GM19372 (cell line): Measurements from ENCODE around the gene GIT1.

Experiments
- ATAC-seq: cut with Tn5 transposase; IDR thresholded peaks from one replicate; pipeline ENCODE4 v1.9.1; 2021; ENCODE audit warnings: mild to moderate bottlenecking, low read depth, moderate library complexity; ENCODE audit not compliant: unreplicated experiment

The GIT1 gene, protein sequence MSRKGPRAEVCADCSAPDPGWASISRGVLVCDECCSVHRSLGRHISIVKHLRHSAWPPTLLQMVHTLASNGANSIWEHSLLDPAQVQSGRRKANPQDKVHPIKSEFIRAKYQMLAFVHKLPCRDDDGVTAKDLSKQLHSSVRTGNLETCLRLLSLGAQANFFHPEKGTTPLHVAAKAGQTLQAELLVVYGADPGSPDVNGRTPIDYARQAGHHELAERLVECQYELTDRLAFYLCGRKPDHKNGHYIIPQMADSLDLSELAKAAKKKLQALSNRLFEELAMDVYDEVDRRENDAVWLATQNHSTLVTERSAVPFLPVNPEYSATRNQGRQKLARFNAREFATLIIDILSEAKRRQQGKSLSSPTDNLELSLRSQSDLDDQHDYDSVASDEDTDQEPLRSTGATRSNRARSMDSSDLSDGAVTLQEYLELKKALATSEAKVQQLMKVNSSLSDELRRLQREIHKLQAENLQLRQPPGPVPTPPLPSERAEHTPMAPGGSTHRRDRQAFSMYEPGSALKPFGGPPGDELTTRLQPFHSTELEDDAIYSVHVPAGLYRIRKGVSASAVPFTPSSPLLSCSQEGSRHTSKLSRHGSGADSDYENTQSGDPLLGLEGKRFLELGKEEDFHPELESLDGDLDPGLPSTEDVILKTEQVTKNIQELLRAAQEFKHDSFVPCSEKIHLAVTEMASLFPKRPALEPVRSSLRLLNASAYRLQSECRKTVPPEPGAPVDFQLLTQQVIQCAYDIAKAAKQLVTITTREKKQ

DNA sequence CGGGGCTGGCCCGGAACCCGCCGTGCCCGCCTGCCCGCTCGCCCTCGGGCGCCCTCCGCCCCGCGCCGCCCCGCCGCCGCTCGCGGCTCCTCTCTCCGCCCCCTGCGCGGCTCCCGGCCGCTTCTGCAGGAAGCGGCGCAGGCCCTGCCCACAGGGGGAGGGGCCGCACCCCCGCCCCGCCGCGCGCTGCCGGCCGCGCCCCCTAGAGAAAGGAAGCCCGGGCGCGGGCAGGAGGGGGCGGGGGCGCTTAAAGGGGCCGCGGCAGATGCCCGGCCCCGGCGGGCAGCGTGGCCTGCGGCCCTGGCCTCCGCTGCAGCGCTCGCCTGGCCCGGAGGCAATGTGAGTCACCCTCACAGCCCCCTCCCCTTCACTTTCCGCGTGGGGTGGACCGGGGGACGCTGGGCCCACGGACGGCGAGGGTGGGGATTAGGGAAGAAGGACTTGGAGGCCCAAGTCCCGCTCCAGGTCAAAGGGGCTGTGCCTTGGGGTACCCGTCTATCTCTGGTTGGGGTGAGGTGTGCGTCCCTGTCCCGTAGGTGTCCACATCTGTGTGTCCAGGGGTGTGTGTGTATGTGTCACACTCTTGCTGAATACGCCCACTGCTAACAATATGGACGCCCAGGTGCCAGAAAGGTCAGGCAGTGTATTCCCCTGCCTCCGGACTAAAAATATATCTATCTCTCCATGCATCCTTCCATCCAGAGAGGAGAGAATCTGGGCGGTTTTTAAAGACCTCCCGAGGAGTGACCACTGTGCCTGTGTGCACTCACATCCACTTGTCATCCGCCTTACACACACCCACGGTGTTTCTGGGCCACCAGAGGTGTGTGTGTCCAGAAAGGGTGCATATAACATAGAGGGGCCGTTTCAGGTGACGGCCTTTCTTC is at the start of gene GIT1:
TSS of gene GIT1 (minus strand) at position 125 of the 887 bp plus-strand sequence. CDS start 270 bp downstream, outside the sequence.
- ATAC-seq, result peak; percentile 66

DNA sequence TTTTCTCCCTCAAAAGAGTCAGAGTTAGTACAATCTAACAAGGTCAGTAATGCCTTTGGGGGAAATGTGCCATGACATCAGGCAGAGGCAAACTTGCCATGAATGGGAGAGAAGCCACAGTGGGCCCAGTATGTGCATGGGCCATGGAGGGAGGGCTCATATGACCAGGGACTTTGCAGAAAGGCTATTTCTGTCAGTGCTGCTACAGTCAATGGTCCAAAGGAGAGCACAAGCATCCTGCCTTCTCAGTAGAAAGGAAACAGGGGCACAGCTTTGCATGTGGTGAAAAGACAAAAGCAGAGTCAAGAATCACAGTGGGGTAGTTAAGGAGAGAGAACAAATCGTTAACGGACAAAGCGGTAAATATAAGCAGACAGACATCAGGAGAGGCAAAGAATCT is 44.4 kb upstream of the GIT1 start:
- ATAC-seq, result no peak

DNA sequence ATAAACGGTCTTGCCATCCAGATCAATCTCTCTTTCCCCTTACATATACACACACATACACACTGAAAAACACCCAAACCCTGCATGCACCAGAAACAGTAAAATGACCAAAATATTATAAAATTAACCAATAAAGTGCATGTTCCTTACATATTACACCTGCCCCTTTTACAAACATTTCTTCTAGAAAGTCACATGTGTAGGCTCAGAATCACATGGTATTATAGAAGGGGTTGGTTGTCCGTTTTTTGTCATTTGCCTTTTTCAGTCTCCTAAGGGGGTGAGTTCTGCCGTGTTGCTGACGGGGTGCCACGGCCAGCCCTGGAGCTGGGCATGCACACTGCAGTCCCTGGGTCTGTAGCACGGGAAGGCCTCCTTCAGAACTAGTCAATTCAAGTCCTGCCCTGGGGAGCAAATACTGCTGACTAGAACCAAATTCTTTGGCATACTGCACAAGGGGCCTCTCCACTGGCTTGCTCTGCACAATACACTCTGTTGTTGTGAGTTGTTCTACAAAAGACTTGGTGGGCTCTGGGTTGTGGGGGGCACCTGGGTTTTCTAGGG is 41.3 kb upstream of the GIT1 start:
- no peak for ATAC-seq

DNA sequence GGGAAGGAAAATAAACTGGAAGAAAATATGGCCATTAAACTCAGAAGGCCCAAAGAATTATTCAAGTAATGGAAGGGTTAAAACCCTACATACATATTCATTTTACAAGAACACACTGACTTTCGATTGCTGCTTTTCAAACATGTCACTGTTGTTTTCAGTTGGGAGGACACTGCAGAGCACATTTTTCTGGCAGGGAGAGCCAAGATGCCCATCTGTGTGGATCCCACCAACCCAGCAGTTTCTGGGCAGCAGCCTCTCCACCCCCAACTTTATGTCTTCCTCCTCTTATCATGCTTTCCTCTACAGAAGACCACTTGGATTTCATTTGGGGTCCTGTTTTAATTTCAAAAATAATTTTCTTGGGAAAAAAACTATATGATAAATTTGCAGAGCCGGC is 40.4 kb upstream of the GIT1 start:
- no peak for ATAC-seq

DNA sequence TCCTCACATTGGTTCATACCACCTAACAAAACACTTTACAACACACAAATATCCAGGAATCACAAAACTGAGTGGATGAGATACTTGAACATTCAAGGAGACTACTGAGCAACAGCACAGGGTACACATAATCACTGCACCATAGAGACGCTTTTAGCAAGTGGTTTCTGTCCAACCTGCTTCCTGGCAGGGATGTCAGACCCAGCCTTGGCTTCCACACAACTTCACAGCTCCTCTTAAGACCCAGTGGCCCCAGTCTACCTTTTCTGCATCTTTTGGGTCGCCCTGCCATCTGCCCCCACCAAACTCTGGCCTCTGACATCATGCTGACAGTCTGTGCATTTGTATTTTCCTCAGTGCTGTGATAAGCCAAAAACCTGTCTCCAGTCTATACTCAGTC is 39.2 kb upstream of the GIT1 start:
- ATAC-seq, result no peak

DNA sequence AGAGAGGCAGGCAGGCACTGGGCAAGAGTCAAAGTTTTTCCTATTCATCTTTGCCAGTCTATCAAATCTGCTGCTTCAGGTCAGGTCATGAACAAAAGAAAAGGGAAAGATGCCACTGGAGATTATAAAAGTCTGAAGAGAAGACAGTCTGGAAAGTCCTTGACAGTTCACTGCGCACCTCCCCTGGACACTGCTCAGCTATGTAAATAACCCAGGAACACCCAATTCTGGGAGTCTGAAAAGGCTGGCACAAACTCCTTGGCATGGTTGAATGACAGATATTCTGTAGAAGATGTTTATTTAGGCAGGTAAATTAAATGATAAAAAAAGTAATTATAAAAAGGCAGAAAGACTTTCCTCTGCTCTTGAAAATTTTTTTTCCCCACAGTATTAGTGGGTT is 38.5 kb upstream of the GIT1 start:
- ATAC-seq, result no peak

DNA sequence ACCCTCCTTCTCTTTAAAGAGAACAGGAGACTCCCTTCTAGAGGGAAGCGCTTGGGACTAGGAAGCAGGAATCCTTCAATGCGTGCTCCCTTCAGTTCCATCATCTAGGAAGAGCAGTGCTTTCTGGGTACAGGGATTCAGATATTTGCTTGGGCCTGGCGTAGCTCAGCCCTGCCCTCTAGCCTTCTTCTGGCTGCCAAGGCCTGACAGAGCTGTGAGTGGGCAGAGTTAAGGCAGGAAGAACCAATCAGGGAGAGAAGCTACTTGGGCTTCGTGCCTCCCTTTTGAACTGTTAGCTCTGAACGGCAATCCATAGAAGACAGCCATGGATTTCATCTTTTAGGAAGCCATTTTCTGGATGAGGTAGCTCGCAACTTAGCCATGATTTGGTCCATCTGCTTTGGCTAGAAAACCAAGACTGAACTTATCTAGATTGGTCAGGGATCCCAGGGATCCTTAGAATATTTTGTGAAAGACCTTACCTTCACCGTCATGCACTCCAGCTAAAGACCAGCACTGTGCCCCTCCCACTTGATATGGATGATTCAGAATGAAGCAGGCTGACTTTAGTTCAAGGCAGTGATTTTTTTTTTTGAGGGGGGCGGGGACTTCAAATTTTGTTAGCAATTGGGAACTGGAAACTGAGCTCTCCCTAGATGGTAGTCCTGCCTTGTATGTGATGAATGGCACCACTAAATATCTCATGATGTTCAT is 35.7 kb upstream of the GIT1 start:
- ATAC-seq, result no peak

DNA sequence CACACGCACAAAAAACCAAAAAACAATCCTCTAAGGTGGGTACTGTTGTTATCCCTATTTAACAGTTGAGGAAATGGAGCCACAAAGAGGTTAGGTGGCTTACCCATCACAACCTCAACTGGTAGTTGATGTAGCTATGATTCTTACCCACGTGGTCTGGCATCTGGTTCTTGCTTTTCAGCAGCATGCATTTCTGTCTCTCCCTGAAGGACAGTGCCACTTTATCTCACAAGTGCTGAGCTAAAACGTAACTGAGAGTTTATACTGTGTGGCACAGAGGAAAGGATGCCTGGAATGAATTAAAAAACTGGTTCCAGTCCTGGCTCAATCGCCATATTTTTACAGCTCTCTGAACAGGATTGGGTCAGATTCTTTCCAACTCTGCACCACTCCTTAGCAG is 35.1 kb upstream of the GIT1 start:
- no peak for ATAC-seq

DNA sequence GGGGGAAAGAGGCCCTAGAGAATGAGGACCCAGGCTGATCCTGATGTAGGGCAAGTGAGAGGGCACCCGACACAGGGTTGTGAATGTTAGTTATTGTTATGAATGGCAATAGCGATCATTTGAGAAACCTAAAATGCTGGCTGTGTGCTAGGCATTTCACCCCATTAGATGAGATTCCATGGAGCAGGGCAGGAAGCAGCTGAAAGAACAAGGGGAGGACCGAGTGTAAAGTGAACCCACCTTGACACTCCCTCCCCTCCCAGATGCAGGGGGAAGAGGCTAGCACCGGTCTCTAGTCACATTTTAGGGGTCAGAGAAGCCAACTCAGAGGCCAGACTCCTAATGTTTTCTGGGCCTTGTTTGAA is 33.8 kb upstream of the GIT1 start:
- no peak for ATAC-seq

DNA sequence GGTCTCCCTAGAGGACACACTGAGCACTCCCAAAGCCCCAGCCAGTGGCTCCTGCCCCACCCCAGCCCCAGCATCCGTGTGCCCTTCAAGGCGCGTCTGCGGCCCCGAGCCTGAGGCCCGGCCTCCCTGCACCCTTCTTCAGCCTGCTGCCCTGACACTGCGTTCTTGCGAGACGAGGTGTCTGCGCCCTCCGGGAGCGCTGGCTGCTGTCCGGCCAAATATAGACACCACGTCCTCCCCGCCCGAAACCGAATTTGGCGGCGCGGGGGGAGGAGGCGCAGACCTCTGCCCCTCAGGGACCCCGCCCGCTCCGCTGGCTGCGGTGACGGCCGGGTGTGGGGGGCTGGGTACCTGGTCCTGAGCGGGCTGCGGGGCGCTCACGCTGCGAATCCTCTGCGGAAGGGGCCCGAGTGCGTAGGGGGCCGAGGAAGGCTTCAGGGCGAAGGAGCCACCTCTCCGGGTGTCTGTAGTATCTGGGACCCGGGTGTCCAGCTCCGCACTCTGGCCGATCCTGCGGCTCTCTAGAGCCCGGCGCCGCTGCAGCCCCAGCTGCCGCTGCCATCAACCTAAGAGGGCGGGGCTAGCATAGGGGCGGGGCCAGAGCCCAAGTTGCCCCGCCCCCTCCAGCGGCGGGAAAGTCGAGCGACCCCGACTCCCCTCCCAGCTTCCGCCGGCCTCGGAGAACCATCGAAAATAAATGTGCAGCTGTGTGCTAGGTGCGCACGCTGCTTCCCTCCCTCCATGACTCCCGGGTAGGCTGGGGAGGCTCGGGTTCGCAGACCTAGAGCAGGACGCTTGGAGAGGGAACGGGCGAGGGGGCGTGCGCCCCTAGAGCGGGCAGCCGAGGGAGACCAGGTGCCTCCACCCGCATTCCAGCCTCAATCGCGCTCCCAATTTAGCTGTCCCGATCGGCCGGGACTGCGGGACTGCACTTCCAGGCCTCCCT is 33.2 kb upstream of the GIT1 start, which contains the start of gene CORO6:
TSS of gene CORO6 (minus strand) at position 576 of the 946 bp plus-strand sequence. CDS start 1,491 bp downstream, outside the sequence.
- ATAC-seq, result peak; percentile 55

DNA sequence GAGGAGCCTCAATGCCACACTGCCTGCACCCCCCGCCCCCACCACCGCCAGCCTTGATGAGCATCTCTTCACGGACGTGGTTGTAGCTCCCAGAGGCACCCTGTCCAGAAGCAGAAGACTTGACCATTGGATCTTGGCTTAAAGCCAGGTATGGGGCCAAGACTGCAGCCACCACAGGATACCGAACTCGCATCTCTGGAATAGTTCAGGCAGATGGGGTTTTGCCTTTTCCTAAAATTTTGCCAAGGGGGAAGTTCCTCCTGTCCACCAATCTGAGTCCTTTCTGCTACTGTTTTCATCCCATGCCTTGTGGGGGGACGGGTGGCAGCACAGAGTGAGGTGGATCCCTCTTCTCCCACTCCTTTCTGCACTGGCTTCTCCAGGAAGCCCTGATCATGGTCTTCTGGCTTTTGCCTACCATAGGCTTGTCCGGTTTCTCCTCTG is 32.3 kb upstream of the GIT1 start:
- no peak for ATAC-seq

DNA sequence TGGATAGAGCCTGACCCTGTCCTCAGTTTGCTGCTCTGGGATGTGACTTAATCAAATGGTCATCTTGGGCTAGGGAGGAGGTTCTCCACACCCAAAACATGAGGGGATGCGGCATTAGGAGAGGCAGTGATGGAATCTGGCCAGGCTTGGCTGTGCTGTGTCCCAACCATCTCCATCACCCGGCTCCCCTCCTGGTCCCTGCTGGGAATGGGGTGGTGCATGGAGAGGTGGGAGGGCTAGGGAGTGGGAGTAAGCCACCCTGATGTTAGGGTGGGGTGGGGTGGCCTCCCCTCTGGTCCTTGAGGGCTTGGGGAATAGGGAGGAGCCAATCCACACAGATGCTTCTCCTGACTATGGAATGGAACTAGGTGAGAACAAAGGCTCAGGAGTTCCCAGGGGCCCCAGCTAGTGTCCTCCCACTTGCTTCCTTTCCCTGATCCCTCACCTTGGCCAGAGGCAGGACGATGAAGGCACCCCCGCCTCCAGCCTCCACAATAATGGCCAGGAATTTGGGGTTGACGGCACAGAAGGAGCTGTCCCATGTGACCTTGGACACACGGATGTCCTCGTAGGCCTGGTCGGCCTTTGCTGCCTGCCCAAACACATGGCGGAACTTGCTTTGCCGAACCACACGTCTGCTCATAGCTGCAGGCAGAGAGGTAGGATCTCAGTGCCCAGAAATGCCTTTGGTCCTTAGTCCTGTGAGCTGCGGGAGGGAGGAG is 31.5 kb upstream of the GIT1 start:
- ATAC-seq, result no peak

DNA sequence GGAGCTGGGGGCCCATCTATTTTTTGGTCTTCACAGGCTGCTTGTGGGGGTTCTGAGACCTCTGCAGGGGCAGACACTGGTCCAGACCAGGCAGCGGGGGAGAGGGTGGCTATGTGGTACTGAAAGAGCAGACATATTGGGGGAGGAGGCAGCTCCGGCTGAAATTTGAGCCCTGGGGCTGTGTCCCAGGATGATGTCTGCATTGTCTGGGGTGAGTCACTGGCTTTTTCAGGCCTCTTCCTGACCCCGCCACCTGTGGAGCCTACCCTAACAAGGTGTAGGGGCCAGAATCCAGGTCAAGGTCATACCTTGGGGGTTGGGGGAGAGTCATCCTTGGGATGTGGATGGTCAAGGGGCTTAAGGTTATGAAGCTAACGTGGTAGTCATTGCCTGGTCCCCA is 30.8 kb upstream of the GIT1 start:
- no peak for ATAC-seq

DNA sequence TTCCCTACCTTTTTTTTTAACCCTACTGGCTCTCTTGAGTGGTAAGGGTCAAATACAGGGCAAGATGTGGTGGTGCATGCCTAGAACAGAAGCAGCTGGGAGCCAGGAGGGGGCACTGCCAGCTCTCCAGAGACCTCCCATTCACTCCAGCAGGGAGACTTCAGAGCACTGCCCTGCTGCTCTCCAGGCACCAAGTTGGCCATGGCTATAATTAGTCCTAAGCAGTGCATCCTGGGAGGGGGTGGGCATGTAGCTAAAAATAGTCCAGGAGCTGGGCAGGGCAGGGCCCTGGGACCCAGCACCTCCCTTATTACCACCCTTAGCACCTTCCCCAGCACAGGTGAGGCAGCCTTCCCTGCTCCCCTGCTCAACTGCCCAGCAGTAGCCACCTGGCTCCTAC is 29.8 kb upstream of the GIT1 start:
- no peak for ATAC-seq

DNA sequence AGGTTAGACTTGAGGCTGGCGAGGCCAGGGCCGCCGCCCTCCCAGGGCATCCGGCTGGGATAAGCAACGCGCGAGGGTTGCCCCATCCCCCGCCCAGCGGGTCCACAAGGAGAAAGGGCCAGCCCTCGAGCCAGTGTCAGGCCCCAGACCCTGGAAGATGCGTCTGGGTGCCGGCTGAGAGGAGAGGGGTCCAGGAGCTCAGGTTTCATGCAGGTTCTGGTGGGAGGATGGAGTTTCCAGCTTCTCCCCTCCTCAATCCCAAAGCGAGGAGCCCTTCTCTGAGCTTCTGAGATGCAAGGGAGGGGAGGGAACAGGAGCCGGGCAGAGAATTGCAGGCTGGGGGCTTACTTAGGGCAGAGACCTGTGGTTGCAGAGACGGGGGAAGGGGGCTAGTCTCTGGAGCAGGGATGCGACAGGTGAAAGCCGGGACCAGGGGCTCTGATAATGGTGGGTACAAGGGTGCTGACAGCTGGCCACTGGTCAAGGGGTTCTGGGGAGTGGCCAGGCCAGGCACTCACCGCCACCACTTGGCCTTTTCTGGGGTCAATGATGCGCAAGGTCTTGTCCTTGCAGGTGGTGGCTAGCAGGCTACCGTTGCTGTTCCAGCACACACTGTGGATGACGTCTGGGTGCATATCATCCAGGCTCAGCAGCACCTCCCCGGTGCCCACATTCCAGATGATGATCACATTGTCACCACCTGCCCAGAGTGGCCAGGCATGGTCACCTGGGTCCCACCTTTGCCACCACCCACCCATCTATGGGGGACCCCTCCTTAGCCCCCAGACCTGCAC is 29.0 kb upstream of the GIT1 start:
- no peak for ATAC-seq

DNA sequence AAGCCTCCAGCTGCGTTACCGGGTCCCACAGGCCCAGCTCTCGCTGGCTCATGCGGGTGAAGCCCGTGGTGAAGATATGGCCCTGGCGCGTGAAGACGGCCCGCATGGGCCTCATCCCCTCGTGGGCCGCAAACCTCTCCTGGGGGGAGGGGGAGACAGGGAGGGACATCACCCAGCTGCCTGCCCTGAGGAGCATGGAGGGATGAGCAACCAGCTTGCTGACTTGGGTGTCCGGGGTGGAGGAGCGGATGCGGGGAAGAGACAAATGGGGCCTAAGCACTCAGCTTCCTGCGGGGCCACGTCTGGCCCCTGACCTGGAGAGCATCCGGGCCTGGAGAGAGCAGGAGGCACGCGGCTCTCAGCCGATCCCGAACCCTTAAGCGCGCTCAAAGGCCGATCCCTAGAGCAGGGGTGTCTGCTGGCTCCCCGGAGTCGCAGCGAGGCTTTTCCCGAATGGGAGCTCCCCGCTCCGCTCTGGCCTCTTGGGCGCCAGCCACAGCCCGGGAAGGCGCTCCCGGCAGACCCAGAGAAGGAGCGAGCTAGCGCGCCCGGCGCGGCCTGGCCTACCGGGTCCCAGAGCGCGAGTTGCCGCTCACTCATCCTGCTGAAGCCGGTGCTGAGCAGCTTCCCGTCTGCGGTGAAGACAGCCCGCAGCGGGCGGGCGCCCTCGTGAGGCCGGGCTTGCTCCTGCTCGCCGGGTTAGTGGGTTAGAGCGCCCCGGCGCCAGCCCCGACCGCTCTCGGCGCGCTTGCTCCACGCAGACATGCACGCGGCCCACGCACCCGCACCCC is 28.2 kb upstream of the GIT1 start:
- ATAC-seq, result no peak

DNA sequence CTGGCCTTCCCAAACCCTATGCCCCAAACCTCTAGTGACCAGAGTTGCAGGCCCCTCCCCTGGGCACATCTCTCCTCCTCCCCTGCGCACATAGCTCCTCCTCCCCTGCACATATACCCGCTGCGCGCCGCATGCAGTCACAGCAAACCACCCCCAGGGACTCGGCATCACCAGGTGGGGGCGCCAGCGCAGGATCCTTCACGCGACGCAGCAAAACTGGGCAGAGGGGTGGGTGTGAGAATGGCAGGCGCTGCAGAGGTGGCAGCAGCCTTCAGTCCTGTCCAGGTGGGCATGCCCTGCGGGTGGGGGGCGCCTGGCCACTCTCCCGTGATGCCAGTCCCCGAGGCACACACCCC is 27.7 kb upstream of the GIT1 start:
- no peak for ATAC-seq
